ENCODE results near the gene TNS3. TPM values are rescaled to one million over a fixed set of nuclear protein-coding genes. Genes with fewer than 3 reads are reported as not detected.

Gene TNS3
- total and polyA plus RNA-seq, 10 of the 15 experiments (the other 5 are each of a cell fraction or from before 2014, with no cell fraction given), result 0.27 to 2.7 (median 0.79) TPM

GRCh38 chr7:47428052-47428767, 153.7 kb downstream of the TNS3 start:
- no TSS peak for BruUV-seq (replicated peaks)
- no peak overlapping the region for H3K27ac ChIP-seq (ENCODE audit: control insufficient read depth, insufficient read depth)
- no peaks in the 10 kb centered on the region for H3K79me2 ChIP-seq (ENCODE audit: control insufficient read depth, insufficient read depth, low read length)
- no peak for DNase-seq (ENCODE audit: low read depth, low spot score)
- H3K4me1 ChIP-seq (ENCODE audit: control insufficient read depth, insufficient read depth, low read length), result no peaks in the 10 kb centered on the region
- SMC1A ChIA-PET (ENCODE audit: uncharacterized antibody, unreplicated experiment), result no interaction called here
- no peak overlapping the region for H2AFZ ChIP-seq (ENCODE audit: control insufficient read depth, low read depth, low read length)
- RAD21 ChIA-PET (ENCODE audit: unreplicated experiment), result no interaction called here
- H3K4me2 ChIP-seq (ENCODE audit: control insufficient read depth, insufficient read depth), result no peak overlapping the region
- ATAC-seq, result no peak
- H3K9me3 ChIP-seq (replicated peaks; ENCODE audit: control insufficient read depth, insufficient read depth, low read length), result no peaks in the 10 kb centered on the region
- no peaks in the 10 kb centered on the region for H3K27me3 ChIP-seq (replicated peaks in 1 of 2; ENCODE audit: control insufficient read depth in 2 of 2, insufficient read depth in 2 of 2, low read length in 1 of 2)
- 27% methylated on average over 12 of the region's 12 CpGs for WGBS (ENCODE audit: insufficient coverage, insufficient replicate concordance, low lambda C conversion rate, missing lambda C conversion rate)
- in situ Hi-C loops (cut with MboI), result no loop called here
- H3K9ac ChIP-seq (ENCODE audit: control insufficient read depth, insufficient read depth, low read length), result no peak overlapping the region
- intact Hi-C loops (cut with micrococcal nuclease; ENCODE audit: unreplicated experiment), result no loop called here
- CTCF ChIA-PET, result no interaction called here
- FAIRE-seq, result no peak
- H4K20me1 ChIP-seq (ENCODE audit: control insufficient read depth, insufficient read depth), result no peaks in the 10 kb centered on the region
- no peaks in the 10 kb centered on the region for H3K36me3 ChIP-seq (ENCODE audit: control insufficient read depth in 2 of 2, insufficient read depth in 2 of 2, low read length in 1 of 2)
- H3K4me3 ChIP-seq, result no peak overlapping the region
- POLR2A ChIA-PET, result no interaction called here
- TF ChIP-seq CBX5 (IDR thresholded peaks at IDR 0.05; ENCODE audit: low read depth), result no peak
- TF ChIP-seq, protein P1, sequence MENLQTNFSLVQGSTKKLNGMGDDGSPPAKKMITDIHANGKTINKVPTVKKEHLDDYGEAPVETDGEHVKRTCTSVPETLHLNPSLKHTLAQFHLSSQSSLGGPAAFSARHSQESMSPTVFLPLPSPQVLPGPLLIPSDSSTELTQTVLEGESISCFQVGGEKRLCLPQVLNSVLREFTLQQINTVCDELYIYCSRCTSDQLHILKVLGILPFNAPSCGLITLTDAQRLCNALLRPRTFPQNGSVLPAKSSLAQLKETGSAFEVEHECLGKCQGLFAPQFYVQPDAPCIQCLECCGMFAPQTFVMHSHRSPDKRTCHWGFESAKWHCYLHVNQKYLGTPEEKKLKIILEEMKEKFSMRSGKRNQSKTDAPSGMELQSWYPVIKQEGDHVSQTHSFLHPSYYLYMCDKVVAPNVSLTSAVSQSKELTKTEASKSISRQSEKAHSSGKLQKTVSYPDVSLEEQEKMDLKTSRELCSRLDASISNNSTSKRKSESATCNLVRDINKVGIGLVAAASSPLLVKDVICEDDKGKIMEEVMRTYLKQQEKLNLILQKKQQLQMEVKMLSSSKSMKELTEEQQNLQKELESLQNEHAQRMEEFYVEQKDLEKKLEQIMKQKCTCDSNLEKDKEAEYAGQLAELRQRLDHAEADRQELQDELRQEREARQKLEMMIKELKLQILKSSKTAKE (IDR thresholded peaks at IDR 0.05; ENCODE audit: low read depth, poor library complexity, severe bottlenecking), result no peak
- no peak for TF ChIP-seq USF1 (IDR thresholded peaks at IDR 0.05; ENCODE audit: borderline replicate concordance, extremely low read length, insufficient read depth, low read depth, low read length)
- TF ChIP-seq NFYB (IDR thresholded peaks at IDR 0.05; ENCODE audit: insufficient read depth, low read depth, low read length), result no peak
- TF ChIP-seq E4F1 (IDR thresholded peaks at IDR 0.05; ENCODE audit: borderline replicate concordance, partially characterized antibody), result no peak
- TF ChIP-seq, protein P2, sequence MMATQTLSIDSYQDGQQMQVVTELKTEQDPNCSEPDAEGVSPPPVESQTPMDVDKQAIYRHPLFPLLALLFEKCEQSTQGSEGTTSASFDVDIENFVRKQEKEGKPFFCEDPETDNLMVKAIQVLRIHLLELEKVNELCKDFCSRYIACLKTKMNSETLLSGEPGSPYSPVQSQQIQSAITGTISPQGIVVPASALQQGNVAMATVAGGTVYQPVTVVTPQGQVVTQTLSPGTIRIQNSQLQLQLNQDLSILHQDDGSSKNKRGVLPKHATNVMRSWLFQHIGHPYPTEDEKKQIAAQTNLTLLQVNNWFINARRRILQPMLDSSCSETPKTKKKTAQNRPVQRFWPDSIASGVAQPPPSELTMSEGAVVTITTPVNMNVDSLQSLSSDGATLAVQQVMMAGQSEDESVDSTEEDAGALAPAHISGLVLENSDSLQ (IDR thresholded peaks at IDR 0.05), result no peak
- TF ChIP-seq CREB1 (IDR thresholded peaks at IDR 0.05; ENCODE audit: low read depth), result no peak
- TF ChIP-seq, protein P3, sequence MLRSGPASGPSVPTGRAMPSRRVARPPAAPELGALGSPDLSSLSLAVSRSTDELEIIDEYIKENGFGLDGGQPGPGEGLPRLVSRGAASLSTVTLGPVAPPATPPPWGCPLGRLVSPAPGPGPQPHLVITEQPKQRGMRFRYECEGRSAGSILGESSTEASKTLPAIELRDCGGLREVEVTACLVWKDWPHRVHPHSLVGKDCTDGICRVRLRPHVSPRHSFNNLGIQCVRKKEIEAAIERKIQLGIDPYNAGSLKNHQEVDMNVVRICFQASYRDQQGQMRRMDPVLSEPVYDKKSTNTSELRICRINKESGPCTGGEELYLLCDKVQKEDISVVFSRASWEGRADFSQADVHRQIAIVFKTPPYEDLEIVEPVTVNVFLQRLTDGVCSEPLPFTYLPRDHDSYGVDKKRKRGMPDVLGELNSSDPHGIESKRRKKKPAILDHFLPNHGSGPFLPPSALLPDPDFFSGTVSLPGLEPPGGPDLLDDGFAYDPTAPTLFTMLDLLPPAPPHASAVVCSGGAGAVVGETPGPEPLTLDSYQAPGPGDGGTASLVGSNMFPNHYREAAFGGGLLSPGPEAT (IDR thresholded peaks at IDR 0.05; ENCODE audit: low read depth), result no peak
- TF ChIP-seq GATAD2B (conservative IDR thresholded peaks at IDR 0.05; ENCODE audit: low read depth), result no peak
- TF ChIP-seq LARP7 (IDR thresholded peaks at IDR 0.05), result no peak
- no peak for TF ChIP-seq PML (IDR thresholded peaks at IDR 0.05; ENCODE audit: low read length)

Measured in GM12878 (cell line).